Mesenchymal stem cell (in vitro differentiated cells and primary cell): Measurements from ENCODE around the gene LMBR1.
"Not testable (repeated sequence)": the region's sequence is repeated elsewhere in the genome, so short reads cannot be mapped to it uniquely, and the experiment has no call there.

Source experiments
- DNase-seq: peaks from one replicate; pipeline ENCODE4 v3.0.0-alpha.2; 2013
- H2AFZ ChIP-seq: one replicate; pipeline ENCODE4 v1.6.1; 2013; ENCODE audit warnings: low read depth, mild to moderate bottlenecking, control low read depth, inconsistent platforms, low read length, moderate library complexity
- H2AK5ac ChIP-seq: 2 replicates; pipeline ENCODE4 v1.6.1; 2013; ENCODE audit warnings: low read length, moderate library complexity, mild to moderate bottlenecking, inconsistent platforms; ENCODE audit not compliant: severe bottlenecking
- H2BK120ac ChIP-seq: one replicate; pipeline ENCODE4 v1.6.1; 2013; ENCODE audit warnings: low read depth, mild to moderate bottlenecking, inconsistent platforms, low read length, moderate library complexity
- H2BK12ac ChIP-seq, 2 experiments: one replicate each; pipeline ENCODE4 v1.6.1; 2013; ENCODE audit warnings: inconsistent platforms in 2 of 2, low read length in 2 of 2, mild to moderate bottlenecking in 2 of 2, moderate library complexity in 2 of 2, control low read depth in 1 of 2
- H2BK15ac ChIP-seq: one replicate; pipeline ENCODE4 v1.6.1; 2013; ENCODE audit warnings: mild to moderate bottlenecking, low read depth, inconsistent platforms; ENCODE audit not compliant: poor library complexity, severe bottlenecking
- H2BK5ac ChIP-seq: 2 replicates; pipeline ENCODE4 v1.6.1; 2013; ENCODE audit warnings: low read depth, mild to moderate bottlenecking, low read length, control low read depth, inconsistent platforms; ENCODE audit not compliant: poor library complexity, severe bottlenecking
- H3K14ac ChIP-seq, 2 experiments: one replicate each; pipeline ENCODE4 v1.6.1; 2013; ENCODE audit warnings: inconsistent platforms in 2 of 2, low read length in 2 of 2, control low read depth in 1 of 2, mild to moderate bottlenecking in 1 of 2, moderate library complexity in 1 of 2
- H3K18ac ChIP-seq, 2 experiments: one replicate each; pipeline ENCODE4 v1.6.1; 2013; ENCODE audit warnings: inconsistent platforms in 2 of 2, low read length in 2 of 2, control low read depth in 1 of 2, low read depth in 1 of 2, mild to moderate bottlenecking in 1 of 2
- H3K23ac ChIP-seq, 2 experiments: one replicate each; pipeline ENCODE4 v1.6.1; 2013; ENCODE audit warnings: inconsistent platforms in 2 of 2, low read length in 2 of 2, mild to moderate bottlenecking in 2 of 2, moderate library complexity in 2 of 2, control low read depth in 1 of 2
- H3K27ac ChIP-seq: 2 replicates; pipeline ENCODE4 v1.5.1; 2013; ENCODE audit warnings: mild to moderate bottlenecking, moderate library complexity, low read length, control low read depth, inconsistent platforms; ENCODE audit not compliant: poor library complexity, severe bottlenecking
- H3K27me3 ChIP-seq, 2 experiments: 2 replicates each; pipeline versions ENCODE4 v1.6.1 to v1.7.0; 2013; ENCODE audit warnings: low read length in 2 of 2, mild to moderate bottlenecking in 2 of 2, moderate library complexity in 2 of 2, control low read depth in 1 of 2, inconsistent platforms in 1 of 2; ENCODE audit not compliant: control insufficient read depth in 1 of 2, insufficient read depth in 1 of 2
- H3K36me3 ChIP-seq, 2 experiments: 2 replicates each; pipeline versions ENCODE4 v1.6.1 to v1.7.0; 2013; ENCODE audit warnings: low read length in 2 of 2, control low read depth in 1 of 2, inconsistent platforms in 1 of 2, low read depth in 1 of 2, mild to moderate bottlenecking in 1 of 2; ENCODE audit not compliant: insufficient read depth in 2 of 2, control insufficient read depth in 1 of 2
- H3K4ac ChIP-seq, 2 experiments: one replicate each; pipeline ENCODE4 v1.6.1; 2013; ENCODE audit warnings: inconsistent platforms in 2 of 2, low read length in 2 of 2, mild to moderate bottlenecking in 2 of 2, moderate library complexity in 2 of 2, control low read depth in 1 of 2, low read depth in 1 of 2
- H3K4me1 ChIP-seq: 2 replicates; pipeline ENCODE4 v1.6.1; 2013; ENCODE audit warnings: low read depth, low read length, control low read depth; ENCODE audit not compliant: control insufficient read depth, insufficient read depth
- H3K4me2 ChIP-seq: 2 replicates; pipeline ENCODE4 v1.6.1; 2013; ENCODE audit warnings: low read length, mild to moderate bottlenecking, inconsistent platforms; ENCODE audit not compliant: poor library complexity, severe bottlenecking
- H3K4me3 ChIP-seq, 2 experiments: 2 replicates each; pipeline versions ENCODE4 v1.5.1 to v1.7.0; 2013; ENCODE audit warnings: low read length in 2 of 2, mild to moderate bottlenecking in 2 of 2, control low read depth in 1 of 2, low read depth in 1 of 2; ENCODE audit not compliant: insufficient read depth in 1 of 2
- H3K79me1 ChIP-seq: replicated peaks from 2 replicates; pipeline ENCODE4 v1.6.1; 2013; ENCODE audit warnings: mild to moderate bottlenecking, control low read depth, low read length, inconsistent platforms; ENCODE audit not compliant: poor library complexity, severe bottlenecking
- H3K9ac ChIP-seq: 2 replicates; pipeline ENCODE4 v1.7.0; 2013; ENCODE audit warnings: mild to moderate bottlenecking, low read length, moderate library complexity
- H3K9me3 ChIP-seq: 2 replicates; pipeline ENCODE4 v1.7.0; 2013; ENCODE audit warnings: mild to moderate bottlenecking, low read length; ENCODE audit not compliant: control insufficient read depth
- H4K8ac ChIP-seq: one replicate; pipeline ENCODE4 v1.6.1; 2013; ENCODE audit warnings: inconsistent platforms, mild to moderate bottlenecking, low read length, moderate library complexity
- H4K91ac ChIP-seq: one replicate; pipeline ENCODE4 v1.6.1; 2013; ENCODE audit warnings: mild to moderate bottlenecking, low read length, inconsistent platforms
- whole genome bisulfite sequencing: methylation state at CpG from one replicate; pipeline ENCODE4 v1.1.7; 2013; ENCODE audit warnings: mixed read lengths; 5-methylcytosine and 5-hydroxymethylcytosine counted together

The LMBR1 gene

DNA sequence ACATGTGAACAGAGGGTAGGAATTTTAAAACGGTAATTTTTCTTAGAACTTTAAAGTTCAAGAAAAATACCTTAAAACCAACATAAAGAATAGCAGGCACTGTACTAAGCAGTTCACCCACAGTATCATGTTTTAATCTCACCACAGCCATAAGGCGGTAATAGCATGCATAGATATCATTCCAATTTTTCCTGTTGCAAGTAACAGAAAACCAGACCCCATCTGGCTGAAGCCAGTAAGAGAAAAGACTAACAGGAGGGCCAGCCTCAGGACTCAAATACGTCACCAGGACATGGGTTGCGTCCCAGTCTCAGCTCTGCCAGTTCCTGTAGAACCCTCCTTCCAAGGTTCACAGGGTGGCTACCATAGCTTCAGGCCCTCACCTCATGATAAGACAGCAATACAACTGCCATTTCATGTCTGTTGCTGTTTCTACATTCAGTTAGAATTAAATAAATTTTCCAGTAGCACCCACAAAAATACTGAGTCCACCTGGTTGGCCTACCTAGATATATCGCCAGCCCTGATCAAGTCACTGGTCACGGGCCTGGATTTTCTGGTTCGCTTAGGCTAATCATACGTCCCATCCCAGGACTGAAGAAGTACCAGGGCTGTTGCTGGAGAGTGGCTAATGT is 254.4 kb downstream of the LMBR1 start:
- H4K8ac ChIP-seq, result no peak overlapping the region
- H2BK12ac ChIP-seq, result no peak overlapping the region
- H2AK5ac ChIP-seq, result no peak overlapping the region
- no peak overlapping the region for H3K9ac ChIP-seq
- H3K4me3 ChIP-seq, result no peak overlapping the region
- H3K4ac ChIP-seq, result no peak overlapping the region
- 98% methylated on average over 8 of the region's 8 CpGs for WGBS
- no peak overlapping the region for H3K14ac ChIP-seq
- no peak overlapping the region for H3K18ac ChIP-seq
- peaks cover 16% of the 10 kb centered on the region for H3K79me1 ChIP-seq
- H2BK120ac ChIP-seq, result no peak overlapping the region
- DNase-seq, result no peak
- no peak overlapping the region for H3K4me2 ChIP-seq
- H3K27me3 ChIP-seq, result no peaks in the 10 kb centered on the region
- no peaks in the 10 kb centered on the region for H3K9me3 ChIP-seq
- H3K23ac ChIP-seq, result no peak overlapping the region
- H3K27ac ChIP-seq, result no peak overlapping the region
- H2BK5ac ChIP-seq, result no peak overlapping the region
- H3K4me1 ChIP-seq, result peaks cover 9% of the 10 kb centered on the region
- no peak overlapping the region for H2BK15ac ChIP-seq
- no peaks in the 10 kb centered on the region for H3K36me3 ChIP-seq
- no peak overlapping the region for H2AFZ ChIP-seq
- no peak overlapping the region for H4K91ac ChIP-seq

DNA sequence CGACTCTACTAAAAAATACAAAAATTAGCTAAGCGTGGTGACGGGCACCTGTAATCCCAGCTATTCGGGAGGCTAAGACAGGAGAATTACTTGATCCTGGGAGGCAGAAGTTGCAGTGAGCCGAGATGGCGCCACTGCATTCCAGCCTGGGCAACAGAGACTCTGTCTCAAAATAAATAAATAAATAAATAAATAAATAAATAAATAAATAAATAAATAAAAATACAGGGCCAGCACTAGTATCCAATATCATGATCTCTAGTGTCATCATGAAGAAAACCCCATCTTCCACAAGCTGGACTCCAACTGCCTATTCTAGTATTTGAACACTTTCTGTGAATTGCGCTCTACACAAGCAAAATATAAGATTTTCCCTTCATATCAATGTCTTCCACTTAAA is 255.9 kb downstream of the LMBR1 start:
- not testable (repeated sequence) for H2AK5ac ChIP-seq, H3K9ac ChIP-seq, H3K27ac ChIP-seq, H3K36me3 ChIP-seq, H3K4ac ChIP-seq, H3K9me3 ChIP-seq, H3K4me2 ChIP-seq, H4K8ac ChIP-seq, H2AFZ ChIP-seq, H3K4me3 ChIP-seq, H3K4me1 ChIP-seq, DNase-seq, H2BK5ac ChIP-seq, H3K14ac ChIP-seq, H2BK12ac ChIP-seq, H3K23ac ChIP-seq, H4K91ac ChIP-seq, H2BK120ac ChIP-seq, H2BK15ac ChIP-seq, H3K18ac ChIP-seq, H3K27me3 ChIP-seq
- peaks cover 16% of the 10 kb centered on the region for H3K79me1 ChIP-seq
- over 99% methylated on average over 5 of the region's 7 CpGs for WGBS

DNA sequence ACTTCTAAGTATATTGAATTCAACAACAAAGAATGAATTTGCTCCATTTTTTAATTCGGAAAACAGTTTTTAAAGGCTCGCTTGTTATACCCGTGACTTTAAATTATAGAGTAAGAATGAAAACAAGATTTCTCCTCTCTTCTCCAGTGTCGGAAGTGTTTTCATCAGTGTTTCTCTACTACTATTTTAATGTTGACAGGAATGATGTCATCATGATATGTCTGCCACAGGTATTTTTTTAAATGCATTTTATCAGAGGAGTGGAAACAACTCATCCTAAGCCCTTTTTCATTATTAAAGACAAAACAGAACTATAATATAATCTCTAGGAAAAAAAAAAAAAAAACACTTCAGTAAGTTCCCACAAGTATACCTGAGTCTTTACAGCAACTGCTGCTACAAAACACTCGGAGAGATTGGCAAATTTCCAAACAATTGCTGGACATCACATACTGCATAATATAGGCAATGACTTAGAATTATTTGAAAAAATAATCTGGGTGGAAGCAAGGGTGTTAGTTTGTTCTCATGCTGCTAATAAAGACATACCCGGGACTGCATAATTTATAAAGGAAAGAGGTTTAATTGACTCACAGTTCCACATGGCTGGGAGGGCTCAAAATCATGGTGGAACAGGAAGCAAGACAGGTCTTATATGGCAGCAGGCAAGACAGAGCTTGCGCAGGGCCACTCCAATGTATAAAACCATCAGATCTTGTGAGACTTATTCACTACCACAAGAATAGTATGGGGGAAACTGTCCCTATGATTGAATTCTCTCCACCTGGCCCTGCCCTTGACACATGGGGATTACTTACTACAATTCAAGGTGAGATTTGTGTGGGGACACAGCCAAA is 257.2 kb downstream of the LMBR1 start:
- no peak for DNase-seq

DNA sequence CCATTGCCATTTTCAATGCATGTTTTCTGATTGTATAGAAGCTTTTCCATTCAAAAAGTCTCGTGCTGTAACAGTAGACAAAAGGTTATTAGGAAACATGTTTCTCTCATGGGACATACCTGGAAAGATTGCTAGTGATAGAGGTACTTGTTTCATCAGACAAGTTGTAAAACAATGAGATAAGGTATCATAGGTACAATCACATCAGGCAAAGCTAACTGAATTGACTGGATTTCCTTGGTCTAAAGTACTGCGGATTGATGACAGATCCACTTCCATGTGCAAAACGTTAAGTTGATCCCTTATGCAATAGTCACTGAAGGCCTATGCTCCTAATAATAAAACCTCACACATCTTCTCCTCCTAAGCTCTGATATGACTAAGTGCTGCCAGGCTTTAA is 258.9 kb downstream of the LMBR1 start:
- H3K27me3 ChIP-seq, result no peaks in the 10 kb centered on the region
- no peak overlapping the region for H2BK12ac ChIP-seq
- H3K9me3 ChIP-seq, result peaks cover 10% of the 10 kb centered on the region
- H2BK120ac ChIP-seq, result no peak overlapping the region
- H3K27ac ChIP-seq, result no peak overlapping the region
- H3K4me3 ChIP-seq, result no peak overlapping the region
- no peak overlapping the region for H2AFZ ChIP-seq
- DNase-seq, result no peak
- no peaks in the 10 kb centered on the region for H3K36me3 ChIP-seq
- H3K23ac ChIP-seq, result no peak overlapping the region
- 87% methylated on average over 3 of the region's 3 CpGs for WGBS
- H2BK15ac ChIP-seq, result no peak overlapping the region
- H4K91ac ChIP-seq, result no peak overlapping the region
- H3K4ac ChIP-seq, result no peak overlapping the region
- no peak overlapping the region for H2AK5ac ChIP-seq
- H3K14ac ChIP-seq, result no peak overlapping the region
- H3K18ac ChIP-seq, result no peak overlapping the region
- H4K8ac ChIP-seq, result no peak overlapping the region
- H3K79me1 ChIP-seq, result peaks cover 10% of the 10 kb centered on the region
- peaks cover 1% of the 10 kb centered on the region for H3K4me1 ChIP-seq
- H2BK5ac ChIP-seq, result no peak overlapping the region
- H3K4me2 ChIP-seq, result no peak overlapping the region
- H3K9ac ChIP-seq, result no peak overlapping the region

More for the DNA sequence above, 257.2 kb downstream of the LMBR1 start:
- H3K4me3 ChIP-seq, result no peak overlapping the region
- H2BK15ac ChIP-seq, result no peak overlapping the region
- no peak overlapping the region for H2AFZ ChIP-seq
- H3K27me3 ChIP-seq, result no peaks in the 10 kb centered on the region
- H2BK12ac ChIP-seq, result no peak overlapping the region
- no peak overlapping the region for H2BK5ac ChIP-seq
- no peaks in the 10 kb centered on the region for H3K9me3 ChIP-seq
- H3K4me1 ChIP-seq, result peaks cover 9% of the 10 kb centered on the region
- no peak overlapping the region for H2AK5ac ChIP-seq
- no peak overlapping the region for H3K27ac ChIP-seq
- peaks cover 14% of the 10 kb centered on the region for H3K79me1 ChIP-seq
- no peak overlapping the region for H3K4ac ChIP-seq
- no peak overlapping the region for H3K14ac ChIP-seq
- WGBS, result 97% methylated on average over 1 of the region's 7 CpGs
- no peak overlapping the region for H2BK120ac ChIP-seq
- H3K36me3 ChIP-seq, result no peaks in the 10 kb centered on the region
- H3K9ac ChIP-seq, result no peak overlapping the region
- no peak overlapping the region for H4K8ac ChIP-seq
- H4K91ac ChIP-seq, result no peak overlapping the region
- no peak overlapping the region for H3K18ac ChIP-seq
- no peak overlapping the region for H3K4me2 ChIP-seq
- H3K23ac ChIP-seq, result no peak overlapping the region
